Stimulated activated CD8-positive, alpha-beta memory T cell treated with anti-CD3 and anti-CD28 coated beads, Interleukin-15, amount 100 ng/mL, for 24 hours (primary cell): ENCODE data around the gene CHCHD3.
"Not testable (repeated sequence)": the region's sequence is repeated elsewhere in the genome, so short reads cannot be mapped to it uniquely, and the experiment has no call there.

Source experiments
- DNase-seq: peaks from one replicate; pipeline ENCODE4 v3.0.0-alpha.2; 2020; ENCODE audit warnings: low read depth

The CHCHD3 gene

GRCh38 chr7:133001727-133002126 lies 80.2 kb downstream of the CHCHD3 start:
- no peak for DNase-seq

- no peak for DNase-seq
Measured at GRCh38 chr7:132999845-133000244, 82.0 kb downstream of the CHCHD3 start.

GRCh38 chr7:132998763-132999162 lies 83.1 kb downstream of the CHCHD3 start:
- no peak for DNase-seq

GRCh38 chr7:132997505-132997904 lies 84.4 kb downstream of the CHCHD3 start:
- DNase-seq, result no peak

GRCh38 chr7:132996581-132997242 lies 85.2 kb downstream of the CHCHD3 start:
- no peak for DNase-seq

GRCh38 chr7:132993377-132994013 lies 88.4 kb downstream of the CHCHD3 start:
- no peak for DNase-seq

DNA sequence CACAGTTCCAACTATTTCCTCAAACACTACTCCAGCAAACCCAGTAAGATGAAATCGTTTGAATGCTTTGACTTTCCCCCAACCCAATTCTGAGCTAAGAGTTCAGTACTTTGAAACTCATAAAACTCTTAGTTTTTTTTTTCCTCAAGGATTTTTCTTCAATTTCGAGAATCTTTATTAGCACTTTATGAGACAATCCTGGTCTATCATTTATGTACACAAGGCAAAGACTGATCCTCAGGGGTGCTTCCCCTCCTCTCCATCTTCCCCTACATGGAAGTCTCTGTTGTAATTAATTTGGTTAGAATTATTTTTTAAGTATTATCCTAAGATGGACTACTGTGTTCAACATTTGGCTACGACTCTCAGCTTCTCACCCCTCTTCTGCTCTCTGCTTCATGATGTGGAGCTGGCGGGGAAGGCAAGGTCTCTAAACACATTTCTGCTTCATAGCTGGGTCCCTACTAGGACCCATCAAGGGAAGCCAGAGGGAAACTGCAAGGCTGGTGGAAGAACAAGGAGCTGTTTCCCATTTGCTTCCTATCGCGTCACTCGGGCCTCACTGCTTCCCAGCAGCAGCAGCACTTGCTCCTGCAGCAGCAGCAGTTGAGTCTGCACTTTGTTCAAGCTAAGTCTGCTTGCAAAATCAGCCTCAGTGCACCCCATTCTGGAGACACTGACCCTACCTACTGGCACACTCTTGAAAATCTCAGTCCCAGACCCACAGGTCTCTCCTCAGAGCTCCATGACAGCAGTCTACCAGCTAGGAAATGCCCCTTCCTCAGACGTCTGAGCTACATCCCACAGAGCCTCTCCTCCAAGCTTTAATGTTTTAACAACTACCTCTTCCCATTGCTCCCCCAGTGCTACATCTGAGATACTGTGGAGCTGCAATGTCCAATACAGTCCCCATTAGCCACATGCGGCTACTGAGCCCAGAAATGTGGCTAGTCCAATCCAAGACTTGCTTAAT lies 90.0 kb downstream of the CHCHD3 start:
- no peak for DNase-seq

GRCh38 chr7:132988117-132988516 lies 93.8 kb downstream of the CHCHD3 start:
- no peak for DNase-seq

DNA sequence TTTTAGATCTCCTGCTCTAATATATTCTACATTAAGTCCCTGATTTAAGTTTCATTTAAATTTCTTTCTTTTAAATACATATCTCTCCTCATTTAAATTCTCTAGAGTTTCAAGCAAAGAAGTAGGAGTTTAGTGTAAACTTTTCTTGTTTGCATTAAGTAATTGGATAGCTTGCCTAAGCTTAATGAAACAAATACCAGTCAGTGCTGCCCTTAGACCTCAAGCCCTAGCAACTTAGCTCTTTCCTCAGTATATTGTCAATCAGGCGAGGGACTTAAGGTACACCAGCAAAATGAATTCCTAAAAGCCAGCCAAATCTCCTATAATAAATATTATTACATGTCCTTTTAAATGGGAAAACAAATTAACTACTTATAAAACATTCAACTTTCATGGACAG lies 101.5 kb downstream of the CHCHD3 start:
- no peak for DNase-seq

- DNase-seq, result no peak
Measured at GRCh38 chr7:132979524-132979923, 102.4 kb downstream of the CHCHD3 start.

- DNase-seq, result no peak
Measured at GRCh38 chr7:132977234-132977633, 104.7 kb downstream of the CHCHD3 start.

GRCh38 chr7:132972745-132973144 lies 109.1 kb downstream of the CHCHD3 start:
- no peak for DNase-seq

DNA sequence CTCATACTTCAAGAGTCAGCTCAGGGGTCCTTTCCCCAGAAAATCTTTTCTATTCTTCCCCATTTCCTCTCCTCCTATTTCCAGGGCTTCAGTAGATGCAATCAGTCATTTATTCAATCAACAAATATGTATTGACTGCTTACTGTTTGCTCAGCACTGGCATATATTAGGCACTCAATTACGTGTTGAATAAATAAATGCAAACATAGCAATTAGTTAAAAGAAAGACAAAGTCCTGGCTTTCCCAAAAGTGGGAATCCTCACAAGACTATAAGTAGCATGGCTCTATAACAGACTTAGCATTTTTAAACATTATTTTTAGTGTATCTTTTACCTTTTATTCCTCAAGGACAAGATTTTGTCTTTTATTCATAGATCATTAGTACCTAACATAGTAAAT lies 111.6 kb downstream of the CHCHD3 start:
- DNase-seq, result no peak

GRCh38 chr7:132969520-132969919 lies 112.4 kb downstream of the CHCHD3 start:
- DNase-seq, result no peak

- not testable (repeated sequence) for DNase-seq
Measured at GRCh38 chr7:132967470-132967848, 114.4 kb downstream of the CHCHD3 start.

GRCh38 chr7:132966754-132967469 lies 115.0 kb downstream of the CHCHD3 start:
- DNase-seq, result no peak

DNA sequence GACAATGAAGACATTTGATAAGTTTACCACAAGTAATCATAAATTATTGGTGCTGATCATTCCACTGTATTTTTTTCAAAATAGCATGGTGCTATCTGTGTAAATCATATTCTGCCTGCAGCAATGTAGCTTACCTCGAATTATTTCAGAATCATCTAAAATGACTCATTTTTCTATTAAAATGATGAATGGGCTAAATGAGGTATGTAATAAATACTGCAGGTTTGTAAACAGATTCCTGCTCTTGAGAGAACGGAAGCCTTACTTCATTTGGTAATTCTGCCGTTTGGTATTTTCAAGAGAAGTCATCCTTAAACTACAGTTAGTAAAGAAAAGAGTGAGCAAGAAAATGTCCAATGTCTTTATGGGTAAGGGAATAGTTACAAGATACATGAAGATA lies 115.9 kb downstream of the CHCHD3 start:
- no peak for DNase-seq

DNA sequence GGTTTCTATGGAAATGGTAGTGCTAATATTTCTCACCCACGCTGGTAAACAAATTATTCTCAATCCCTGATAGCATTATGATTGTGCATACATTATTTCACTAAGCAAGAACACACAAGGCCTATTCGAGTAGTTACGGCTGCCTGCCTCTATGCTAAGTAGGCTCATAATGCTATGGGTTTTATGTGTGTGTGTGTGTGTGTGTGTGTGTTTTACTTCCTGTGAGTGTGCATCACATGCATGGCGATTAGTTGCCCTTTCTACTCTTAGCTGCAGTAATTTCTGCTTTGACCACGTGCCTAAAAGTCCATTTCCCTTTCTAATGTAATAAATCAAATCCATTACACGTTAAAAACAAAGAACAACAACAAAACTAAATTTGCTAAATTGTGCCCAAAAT lies 117.0 kb downstream of the CHCHD3 start:
- DNase-seq, result no peak

GRCh38 chr7:132959891-132960290 lies 122.0 kb downstream of the CHCHD3 start:
- no peak for DNase-seq

- no peak for DNase-seq
Measured at GRCh38 chr7:132956556-132956955, 125.3 kb downstream of the CHCHD3 start.

DNA sequence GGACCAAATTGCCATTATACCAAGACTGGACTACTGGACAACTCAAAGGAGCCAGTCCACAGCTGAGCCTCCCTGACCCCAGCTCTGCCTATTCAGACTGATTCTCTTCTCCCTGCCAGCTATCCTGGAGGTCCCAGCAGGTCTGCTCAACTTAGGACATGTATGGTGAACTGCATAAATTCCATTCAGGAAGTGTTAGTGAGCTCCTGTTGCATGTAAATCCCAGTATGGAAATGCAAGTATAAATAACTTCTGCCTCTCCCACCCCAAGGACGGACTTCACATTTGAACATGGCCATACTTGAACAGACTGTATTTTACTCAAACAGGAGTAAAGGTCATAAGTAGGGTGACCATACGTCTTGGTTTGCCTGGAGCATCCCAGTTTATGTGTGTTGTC lies 128.4 kb downstream of the CHCHD3 start:
- DNase-seq, result no peak

- no peak for DNase-seq
Measured at GRCh38 chr7:132950725-132951124, 131.2 kb downstream of the CHCHD3 start.
